ENCODE measurements around the gene HIF1A. TPM values are rescaled to one million over a fixed set of nuclear protein-coding genes. Genes with fewer than 3 reads are reported as not detected.
A peak's percentile ranks its signal among the peaks of the same experiment; 100 is the strongest.
"Not testable (repeated sequence)": the region's sequence is repeated elsewhere in the genome, so short reads cannot be mapped to it uniquely, and the experiment has no call there.

The HIF1A gene
- total RNA-seq: 181 TPM

DNA sequence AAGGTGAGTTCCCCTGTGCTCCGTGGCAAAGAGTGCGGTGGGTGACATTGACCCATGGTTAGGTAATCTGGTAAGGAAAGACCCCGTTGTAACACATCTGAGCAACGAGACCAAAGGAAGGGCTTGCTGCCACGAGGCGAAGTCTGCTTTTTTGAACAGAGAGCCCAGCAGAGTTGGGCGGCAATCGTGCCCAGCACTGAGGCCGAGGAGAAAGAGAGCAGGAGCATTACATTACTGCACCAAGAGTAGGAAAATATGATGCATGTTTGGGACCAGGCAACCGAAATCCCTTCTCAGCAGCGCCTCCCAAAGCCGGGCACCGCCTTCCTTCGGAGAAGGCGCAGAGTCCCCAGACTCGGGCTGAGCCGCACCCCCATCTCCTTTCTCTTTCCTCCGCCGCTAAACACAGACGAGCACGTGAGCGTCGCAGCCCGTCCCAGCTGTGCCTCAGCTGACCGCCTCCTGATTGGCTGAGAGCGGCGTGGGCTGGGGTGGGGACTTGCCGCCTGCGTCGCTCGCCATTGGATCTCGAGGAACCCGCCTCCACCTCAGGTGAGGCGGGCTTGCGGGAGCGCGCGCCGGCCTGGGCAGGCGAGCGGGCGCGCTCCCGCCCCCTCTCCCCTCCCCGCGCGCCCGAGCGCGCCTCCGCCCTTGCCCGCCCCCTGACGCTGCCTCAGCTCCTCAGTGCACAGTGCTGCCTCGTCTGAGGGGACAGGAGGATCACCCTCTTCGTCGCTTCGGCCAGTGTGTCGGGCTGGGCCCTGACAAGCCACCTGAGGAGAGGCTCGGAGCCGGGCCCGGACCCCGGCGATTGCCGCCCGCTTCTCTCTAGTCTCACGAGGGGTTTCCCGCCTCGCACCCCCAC is at the start of gene HIF1A:
Gene HIF1A (plus strand): TSS at position 684 of the 865 bp plus-strand sequence. CDS start 292 bp downstream, outside the sequence.
- peak; percentile 98 for DNase-seq (ENCODE audit: low spot score)

DNA sequence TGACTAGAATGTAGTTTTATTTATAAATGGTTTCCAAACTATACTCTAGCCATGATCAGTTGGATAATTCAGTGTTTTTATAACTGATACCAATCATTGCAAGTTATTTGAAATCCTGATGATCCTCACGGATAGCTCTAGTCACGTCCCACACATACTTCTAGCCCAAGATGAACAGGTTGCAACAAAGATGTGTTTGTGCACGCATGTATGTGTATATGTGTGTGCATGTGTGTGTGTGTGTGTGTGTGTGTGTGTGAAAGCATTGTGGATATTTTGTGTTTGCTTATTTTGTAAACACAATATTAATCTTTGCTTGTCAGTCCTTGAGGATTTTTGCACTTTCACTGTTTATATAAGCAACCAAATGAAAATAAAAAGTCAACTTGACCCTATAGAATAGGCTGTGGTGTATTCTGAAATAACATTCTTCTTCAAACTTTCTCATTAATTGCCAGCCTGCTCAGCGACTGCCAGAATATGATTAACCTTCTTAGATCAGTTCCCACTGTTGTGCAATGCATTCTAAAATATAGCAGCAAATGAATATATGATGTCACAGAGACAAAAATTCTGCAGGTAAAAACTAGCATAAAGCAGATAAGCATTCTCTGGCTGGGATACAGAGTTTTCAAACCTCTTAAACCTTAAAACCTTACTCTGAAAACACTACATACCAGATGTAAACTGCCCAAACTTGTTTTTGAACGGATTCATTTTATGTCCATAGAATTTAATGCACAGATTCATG is 48.8 kb upstream of the HIF1A start:
- DNase-seq (ENCODE audit: low spot score): no peak

DNA sequence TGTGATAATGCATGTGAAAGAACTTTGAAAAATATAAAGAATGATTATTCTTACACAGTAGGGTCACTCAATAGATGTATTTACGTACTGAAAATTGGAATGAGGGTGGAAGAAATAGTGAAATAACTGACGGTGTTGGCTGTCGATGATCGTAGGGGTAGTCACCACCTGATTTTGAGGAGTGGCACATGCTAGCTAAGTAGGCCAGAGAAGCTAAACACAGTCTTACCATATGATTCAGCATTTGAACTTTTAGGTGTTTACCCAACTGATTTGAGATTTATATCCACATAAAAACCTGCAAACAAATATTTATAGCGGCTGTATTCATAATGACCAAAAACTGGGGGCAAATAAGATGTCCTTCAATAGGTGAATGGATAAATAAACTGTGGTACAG is 47.6 kb upstream of the HIF1A start:
- DNase-seq (ENCODE audit: low spot score): no peak

DNA sequence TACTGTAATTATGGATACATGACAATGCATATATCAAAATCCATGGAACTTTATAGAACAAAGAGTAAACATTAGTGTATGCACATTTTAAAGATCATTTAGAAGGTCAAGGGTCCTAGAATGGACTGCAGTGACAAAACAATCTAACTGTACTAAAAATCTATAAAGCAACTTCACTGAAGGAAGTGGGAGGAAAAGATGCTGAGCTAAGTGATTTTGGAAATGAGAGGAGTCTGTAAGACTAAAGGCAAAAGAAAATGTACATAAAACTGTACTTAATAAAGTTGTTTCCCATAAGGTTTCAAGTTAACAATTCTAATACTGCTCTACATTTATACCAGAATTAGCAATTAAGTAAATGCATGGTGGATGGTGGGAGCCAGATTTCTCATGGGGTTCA is 46.9 kb upstream of the HIF1A start:
- DNase-seq (ENCODE audit: low spot score): no peak

DNA sequence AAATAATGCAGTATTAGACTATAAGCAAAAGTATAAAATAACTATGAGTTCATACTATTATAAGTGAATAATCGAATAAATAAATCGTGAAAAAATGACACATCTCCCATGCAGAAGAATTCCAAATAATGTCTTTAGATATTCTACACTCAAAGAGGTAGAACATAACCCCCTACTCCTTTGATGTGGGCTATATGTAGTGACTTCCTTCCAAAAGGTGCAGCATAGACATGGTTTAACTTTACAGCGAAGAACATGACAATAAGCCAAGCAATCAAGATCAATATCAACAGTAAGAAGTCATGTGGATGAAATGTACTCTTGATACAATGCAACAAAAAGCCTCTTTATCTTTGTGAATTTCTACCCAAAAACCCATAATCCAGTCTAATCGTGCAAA is 46.0 kb upstream of the HIF1A start:
- DNase-seq (ENCODE audit: low spot score): no peak

DNA sequence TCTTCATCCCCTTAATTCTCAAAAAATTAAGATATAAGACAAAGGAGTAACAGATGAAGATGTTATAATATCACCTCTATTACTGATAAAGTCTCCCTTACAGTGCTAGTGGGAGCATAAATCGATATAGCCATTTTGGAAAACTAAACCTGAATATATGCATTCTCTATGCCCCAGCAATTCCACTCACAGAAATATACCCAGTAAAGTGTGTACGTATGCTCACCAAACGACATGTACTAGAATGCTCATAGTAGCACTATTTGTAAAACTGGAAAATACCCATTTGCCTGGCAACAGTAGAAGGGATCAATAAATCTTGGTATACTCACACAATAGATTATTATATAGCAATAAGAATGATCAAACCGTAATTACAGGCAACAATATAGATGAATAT is 44.0 kb upstream of the HIF1A start:
- DNase-seq (ENCODE audit: low spot score): no peak

DNA sequence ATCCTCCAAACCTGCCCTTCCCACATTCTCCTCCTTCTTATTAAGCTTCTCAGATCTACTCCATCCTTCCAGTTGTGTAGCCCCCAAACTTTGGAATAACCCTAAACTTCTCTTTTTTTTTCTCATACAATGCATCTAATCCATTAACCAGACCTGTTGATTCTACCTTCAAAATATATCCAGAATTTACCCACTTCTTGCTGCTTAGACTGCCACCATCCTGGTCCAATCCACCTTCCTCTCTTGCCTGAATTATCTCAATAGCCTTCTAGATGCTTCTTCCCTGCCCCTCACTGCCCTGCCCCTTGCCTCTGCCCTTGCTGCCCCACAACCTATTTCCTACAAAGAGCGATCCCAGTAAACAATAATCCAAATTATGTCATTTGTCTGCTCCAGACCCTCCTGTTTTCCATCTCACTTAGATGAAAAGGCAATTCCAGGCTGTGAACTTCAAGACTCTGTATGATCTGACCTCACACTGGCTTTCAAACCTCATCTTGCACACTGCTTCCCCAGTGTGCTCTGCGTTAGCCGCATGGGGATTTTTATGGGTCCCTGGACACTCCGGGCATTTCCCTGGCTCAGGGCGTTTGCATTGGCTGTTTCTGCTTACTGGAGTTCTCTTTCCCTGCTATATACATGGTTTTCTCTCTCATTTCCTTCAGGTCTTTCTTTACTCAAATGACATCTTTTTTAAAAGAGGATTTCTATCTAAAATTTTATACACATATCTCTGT is 42.6 kb upstream of the HIF1A start:
- DNase-seq (ENCODE audit: low spot score): no peak

DNA sequence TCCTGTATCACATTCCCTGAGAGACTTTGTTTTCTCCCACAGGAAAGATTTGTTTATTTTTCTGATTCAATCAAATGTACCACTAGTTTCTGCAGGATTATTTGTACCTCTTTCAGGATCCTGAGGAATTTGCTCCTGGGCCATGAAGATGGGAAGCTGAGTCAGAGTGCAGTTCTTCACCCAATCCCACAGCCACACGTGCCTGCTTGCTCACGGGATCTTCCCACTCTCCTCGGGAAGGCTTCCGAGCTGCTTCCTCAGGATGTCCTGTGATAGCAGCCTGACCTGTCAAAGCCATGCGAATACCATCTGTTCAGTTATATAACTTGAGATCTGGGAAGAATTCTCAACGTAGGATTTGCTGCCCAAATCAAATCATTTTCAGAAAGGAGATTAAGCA is 41.8 kb upstream of the HIF1A start:
- DNase-seq (ENCODE audit: low spot score): no peak

DNA sequence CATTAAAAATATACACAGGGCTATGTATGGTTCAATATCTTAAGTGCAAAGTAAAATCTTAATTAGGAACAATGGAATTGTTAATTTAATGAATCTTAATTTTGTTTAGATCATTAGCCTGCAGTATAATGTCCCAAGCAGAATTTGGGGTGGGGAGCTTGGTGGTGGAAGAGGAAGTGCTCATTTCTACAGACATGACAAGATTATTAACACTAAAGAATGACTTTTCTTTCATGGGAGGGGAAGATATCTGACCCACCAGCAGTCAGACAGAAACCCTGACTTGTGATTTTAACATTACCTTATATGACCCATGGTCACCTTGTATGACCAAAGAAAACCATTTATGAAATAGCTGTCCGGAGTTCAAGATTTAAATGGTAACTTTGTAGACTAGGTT is 41.3 kb upstream of the HIF1A start:
- DNase-seq (ENCODE audit: low spot score): no peak

DNA sequence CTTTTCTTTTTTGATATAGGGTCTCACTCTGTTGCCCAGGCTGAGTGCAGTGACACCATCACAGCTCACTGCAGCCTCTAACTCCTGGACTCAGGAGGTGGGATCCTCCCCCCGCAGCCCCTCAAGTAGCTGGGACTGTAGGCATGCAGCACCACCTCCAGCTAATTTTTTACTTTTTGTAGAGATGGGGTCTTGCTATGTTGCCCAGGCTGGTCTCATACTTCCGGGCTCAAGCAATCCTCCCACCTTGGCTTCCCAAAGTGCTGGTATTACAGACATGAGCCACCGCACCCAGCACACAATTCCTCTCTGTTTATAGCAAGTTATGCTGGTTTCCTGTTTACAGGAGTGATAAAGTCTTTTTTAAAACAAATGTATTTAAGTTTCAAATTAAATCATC is 39.5 kb upstream of the HIF1A start:
- DNase-seq (ENCODE audit: low spot score): no peak

DNA sequence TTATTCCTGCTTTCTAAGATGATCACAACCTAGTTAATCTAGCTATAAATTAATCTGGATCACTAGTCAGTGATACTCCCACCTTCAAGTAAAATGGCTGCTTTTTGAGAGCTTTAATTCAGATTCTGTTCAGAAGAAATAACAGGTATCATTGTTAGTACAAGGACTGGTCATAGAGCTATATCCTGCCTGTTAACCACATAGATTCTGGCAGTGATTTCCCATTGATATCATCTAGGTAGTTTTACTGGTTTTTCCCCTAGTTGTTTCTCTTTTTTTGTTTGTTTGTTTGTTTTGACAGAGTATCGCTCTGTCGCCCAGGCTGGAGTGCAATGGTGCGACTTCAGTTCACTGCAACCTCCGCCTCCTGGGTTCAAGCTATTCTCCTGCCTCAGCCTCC is 39.0 kb upstream of the HIF1A start:
- no peak for DNase-seq (ENCODE audit: low spot score)

DNA sequence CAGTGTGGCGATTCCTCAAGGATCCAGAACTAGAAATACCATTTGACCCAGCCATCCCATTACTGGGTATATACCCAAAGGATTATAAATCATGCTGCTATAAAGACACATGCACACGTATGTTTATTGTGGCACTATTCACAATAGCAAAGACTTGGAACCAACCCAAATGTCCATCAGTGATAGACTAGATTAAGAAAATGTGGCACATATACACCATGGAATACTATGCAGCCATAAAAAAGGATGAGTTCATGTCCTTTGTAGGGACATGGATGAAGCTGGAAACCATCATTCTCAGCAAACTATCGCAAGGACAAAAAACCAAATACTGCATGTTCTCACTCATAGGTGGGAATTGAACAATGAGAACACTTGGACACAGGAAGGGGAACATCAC is 37.2 kb upstream of the HIF1A start:
- not testable (repeated sequence) for DNase-seq (ENCODE audit: low spot score)

DNA sequence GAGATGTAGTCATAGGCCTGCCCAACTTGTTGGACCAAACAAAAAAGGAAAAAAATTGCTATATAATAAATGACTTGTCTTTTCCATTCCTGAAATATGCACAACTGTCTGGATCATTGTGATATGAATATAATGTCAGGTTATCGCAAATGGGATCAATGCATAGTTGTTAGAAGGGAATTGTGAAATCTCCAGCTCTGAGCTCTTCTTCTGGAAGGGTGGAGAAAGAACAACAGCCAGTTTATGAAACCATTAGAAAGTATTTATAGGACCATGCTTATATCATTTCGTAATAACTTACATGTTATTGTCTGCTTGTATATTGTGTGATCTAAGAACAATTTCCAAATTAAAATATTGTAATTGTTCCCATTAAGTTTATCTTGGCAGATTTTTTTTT is 35.7 kb upstream of the HIF1A start:
- DNase-seq (ENCODE audit: low spot score): no peak

DNA sequence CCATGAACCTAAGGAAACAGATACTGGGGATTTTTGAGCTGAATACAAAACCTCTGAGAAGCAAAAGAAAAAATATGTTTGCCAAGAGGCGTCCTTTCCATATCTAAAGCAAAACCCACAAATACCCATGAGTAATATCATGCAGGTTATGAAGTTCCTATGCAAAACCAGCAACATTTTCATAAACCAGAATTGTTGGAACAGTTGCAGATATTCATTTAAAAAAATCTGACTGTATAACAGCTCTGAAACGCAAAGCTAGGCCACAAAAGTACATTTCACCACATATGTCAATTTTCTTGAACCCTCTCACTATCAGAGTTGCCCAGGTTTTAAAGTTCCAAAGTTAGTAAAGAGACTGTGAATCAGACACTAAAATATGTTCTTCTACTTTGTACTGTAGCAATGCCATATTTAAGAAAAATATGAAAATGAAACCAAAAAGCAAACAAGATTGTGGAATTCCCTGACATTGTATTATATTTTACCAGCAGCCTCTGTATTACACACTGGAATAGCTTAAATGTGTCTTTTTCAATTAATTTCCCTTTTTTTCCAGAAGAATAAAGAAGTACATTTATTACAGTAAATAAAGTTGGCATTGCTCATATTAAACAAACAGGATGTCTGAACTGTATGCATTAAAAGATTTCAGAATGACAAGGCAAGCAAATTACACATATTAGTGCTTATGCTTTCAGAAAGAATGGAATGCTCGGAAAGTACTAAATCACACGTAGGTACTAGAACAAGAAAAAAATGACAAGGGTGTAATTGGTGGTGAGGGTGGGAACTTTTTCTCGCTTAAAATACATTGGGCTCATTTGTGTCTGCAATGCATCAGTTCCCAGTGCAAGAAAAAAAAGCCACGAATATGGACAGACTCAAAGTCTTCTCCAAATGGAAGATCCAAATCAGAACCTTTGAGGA is 33.6 kb upstream of the HIF1A start:
- no peak for DNase-seq (ENCODE audit: low spot score)

DNA sequence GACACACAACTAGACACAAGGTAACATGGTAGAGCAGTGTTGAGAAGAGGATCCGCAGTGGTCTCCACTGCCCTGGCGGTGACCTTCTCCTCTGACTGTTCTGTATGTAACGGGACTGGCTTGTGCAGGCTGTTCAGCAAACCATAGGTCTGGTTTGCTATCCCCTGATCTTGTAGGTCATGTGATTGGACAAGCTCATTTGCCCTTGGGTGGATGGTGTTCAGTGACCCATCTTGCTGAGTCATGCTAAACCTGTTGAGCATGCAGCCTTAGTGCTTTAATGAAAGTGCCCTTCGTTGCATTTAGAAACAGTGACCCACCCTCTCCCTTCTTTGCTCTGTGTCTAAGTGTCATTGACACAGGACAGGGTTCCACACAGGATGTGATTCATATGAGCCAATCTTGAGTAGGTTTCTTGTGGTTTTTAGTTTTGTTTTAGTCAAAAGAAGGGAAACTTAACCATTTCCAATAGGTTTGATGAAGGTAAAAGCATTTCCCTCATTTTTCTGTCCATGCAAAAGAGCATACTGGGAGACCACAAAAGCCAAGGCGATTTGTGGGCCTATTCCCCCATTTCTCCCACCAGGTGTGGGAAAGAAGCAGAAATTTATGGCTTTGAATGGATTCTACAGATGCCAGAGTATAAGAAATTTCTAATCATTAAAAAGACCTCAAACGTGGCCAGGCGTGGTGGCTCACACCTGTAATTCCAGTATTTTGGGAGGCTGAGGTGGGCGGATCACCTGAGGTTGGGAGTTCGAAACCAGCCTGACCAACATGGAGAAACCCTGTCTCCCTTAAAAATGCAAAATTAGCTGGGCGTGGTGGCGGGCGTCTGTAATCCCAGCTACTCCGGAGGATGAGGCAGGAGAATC is 32.6 kb upstream of the HIF1A start:
- peak; percentile 27 for DNase-seq (ENCODE audit: low spot score)

DNA sequence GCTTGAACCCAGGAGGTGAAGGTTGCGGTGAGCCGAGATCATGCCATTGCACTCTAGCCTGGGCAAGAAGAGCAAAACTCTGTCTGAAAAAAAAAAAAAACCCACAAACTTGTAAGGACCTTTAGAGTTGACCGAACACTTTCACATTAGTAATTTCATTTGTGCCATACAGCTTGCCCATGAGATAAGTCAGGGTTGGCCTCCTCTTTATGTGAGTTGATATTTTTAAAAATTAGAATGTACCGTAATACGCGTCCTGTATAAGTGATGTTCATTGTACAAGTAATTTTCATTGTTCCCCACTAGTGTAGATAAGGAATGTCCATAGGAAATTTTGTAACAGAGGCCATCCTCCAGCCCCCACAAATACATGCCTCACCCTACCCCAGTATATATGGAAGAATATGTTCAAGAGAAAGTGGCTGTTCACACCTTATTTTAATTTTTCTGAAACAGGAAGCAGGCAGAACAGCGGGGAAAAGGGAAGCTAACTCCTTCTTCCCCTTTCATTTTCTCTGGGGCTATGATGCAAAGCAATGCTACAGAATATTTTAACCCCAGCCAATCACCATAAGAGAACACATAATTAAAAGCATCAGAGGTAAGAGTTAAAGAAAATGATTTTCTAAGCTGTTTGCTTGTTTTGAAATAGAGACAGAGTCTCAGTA is 31.9 kb upstream of the HIF1A start:
- DNase-seq (ENCODE audit: low spot score): no peak

DNA sequence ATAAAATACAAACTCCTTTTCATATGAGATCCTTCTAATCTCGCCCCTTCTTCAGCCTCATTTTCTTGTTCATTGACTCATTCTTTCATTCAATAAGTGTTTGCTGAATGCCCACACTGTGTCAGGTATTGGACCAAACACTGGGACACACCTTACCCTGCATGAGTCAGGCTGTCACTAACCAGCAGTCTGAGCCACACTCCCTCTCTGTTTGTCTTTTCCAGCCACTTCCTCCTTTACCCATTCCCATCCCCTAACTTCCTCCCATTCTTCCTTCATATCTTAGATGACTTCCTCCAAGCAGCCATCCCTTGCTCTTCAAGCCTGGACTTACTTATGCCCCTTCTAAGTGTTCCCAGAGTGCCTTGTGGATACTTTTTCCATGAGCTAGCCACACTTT is 27.0 kb upstream of the HIF1A start:
- DNase-seq (ENCODE audit: low spot score): no peak

DNA sequence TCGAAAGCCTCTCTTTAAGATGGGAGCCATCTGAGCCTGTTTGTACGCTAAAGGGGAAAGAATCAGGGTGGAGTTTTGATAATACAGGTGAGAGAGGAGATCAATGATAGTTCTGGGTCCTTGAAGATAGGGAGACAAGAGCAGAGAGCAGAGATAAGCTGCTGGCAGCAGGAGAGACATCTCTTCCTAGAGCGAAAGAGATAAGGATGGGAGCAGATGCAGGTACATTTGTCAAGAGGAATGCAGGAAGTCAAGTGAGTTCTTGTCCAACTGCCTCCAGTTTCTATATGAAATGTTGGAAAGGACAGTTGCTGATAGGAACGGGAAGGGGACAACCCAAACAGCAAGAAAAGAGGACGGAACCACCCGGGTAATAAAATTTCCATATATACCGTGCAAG is 24.7 kb upstream of the HIF1A start:
- DNase-seq (ENCODE audit: low spot score): no peak

DNA sequence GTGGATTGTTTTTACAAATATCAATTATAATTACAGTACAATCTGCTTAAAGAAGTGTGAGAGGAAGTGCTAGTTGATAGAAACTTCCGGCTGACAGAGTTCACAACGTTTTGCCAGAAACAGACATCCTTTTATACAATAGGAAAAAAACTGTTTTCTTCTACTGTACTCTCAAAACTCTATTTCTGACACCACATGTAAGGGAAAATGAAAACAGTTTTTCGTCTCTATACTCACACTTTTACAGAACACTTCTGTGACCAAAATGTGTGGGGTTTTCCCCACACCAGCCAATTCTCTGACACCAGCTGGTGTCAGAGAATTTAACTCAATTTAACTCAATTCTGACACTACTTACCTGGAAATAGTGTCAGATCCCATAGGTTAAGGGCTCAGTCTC is 24.2 kb upstream of the HIF1A start:
- no peak for DNase-seq (ENCODE audit: low spot score)

DNA sequence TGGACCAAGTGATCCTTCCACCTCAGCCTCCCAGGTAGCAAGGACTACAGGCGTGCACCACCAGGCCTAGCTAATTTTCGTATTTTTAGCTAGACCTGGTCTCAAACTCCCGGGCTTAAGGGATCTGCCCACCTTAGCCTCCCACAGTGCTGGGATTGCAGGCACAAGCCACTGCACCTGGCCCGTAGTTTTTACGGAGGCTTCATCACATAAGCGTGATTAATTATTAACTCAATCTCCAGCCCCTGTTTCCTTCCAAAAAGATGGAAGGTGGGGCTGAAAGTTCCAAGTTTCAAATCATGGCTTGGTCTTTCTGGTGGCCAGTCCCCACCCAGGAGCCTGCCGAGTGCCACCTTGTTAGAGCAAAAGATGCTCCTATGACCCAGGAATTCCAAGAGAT is 22.5 kb upstream of the HIF1A start:
- no peak for DNase-seq (ENCODE audit: low spot score)
